Activated T-cell treated with anti-CD3 and anti-CD28 coated beads for 24 hours (primary cell): ENCODE data around the gene CHRNA10.
"Not testable (repeated sequence)": the region's sequence is repeated elsewhere in the genome, so short reads cannot be mapped to it uniquely, and the experiment has no call there.

ENCODE experiments used
- DNase-seq: peaks from one replicate; pipeline ENCODE4 v3.0.0-alpha.2; 2020; ENCODE audit warnings: low read depth

The CHRNA10 gene

DNA sequence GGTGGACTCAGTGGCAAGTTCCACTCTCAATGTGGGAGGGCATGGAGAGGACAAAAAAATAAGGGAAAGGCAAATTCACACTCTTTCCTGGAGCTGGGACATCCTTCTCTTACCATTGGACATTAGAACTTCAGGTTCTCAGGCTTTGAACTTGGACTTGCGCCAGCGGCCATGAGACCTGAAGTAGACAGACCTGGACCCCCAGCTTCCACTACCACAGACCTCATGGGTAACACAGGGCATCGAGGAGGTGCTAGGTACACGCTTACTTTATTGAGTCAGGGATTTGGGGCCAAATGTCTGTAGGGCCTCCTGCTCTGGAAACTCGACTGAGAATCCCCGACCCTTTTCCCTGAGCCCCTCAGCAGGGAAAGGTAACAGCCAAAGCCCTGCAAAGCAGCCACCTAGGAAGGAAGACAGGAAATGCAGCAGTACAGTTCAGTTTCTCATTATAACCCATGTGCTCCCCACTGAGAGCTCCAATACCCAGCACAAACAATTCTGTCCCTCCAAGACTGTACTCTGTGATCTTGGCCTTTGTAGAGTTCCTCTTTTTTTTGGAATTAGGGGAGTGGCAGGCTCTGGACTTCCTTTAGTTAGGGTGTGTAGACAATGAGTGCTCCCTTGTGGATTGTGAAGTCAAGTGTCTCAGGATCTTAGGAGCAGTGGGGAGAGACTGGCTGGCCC lies 5.7 kb downstream of the CHRNA10 start:
- no peak for DNase-seq

DNA sequence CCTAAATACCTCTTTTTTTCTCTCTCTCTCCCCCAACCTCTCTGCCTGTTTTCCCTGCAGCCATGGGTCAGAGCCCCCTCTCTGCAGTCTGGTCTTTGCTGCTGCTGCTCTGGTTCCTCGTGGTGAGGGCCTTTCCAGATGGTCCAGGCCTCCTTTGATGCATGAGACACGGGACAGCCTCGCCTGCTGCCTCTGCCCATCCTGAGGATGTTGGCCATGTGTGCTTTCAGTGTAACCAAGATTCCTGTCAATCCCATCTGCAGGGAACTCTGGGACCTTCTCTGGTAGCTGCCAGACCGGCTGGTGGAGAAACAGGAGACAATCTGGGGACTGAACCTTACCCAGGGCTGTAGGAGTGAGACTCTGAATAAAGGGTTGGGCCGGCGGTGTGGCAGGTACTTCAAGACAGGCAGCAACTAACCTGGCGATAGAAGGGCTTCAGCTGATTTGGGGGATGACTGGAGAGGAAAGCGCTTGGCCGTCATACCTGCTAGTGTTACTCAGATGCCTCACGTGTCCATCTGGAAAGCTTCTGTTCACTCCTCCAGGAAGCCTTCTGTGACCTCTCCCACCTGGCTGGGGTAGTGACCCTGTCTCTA lies 7.1 kb downstream of the CHRNA10 start:
- DNase-seq, result no peak

DNA sequence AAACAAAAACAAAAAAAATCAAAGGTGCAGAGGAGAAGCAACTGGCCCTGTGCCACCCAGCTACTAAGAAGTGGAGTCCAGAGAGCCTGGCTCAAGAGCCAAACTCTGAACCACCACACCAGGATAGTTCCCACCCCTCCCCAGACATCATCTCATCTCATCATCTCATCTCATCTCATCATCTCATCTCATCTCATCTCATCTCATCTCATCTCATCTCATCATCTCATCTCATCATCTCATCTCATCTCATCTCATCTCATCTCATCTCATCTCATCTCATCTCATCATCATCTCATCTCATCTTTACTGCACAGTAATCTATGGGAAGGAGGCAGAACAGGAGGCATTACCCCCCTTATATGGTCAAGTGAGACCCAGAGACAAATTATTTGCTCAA lies 8.3 kb downstream of the CHRNA10 start:
- DNase-seq, result no peak

DNA sequence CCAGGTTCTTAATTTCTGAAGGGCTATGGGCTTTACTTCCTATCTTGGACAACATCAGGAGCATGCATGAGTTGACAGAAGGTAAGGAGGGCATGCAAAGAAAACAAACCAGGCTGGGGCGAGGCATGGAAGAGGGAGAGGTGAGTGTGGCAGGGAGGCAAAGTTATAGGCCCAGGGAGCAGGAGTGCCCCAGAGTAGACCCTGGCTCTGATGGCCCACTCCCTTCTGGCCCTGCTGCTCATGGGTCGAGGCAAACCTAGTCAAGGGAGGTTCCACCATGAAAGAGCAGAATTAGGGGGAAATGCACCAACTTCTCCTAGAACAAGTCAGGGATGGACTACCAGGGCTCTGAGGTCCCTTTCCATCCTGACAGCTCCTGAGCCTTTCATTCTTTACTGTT lies 10.2 kb downstream of the CHRNA10 start:
- DNase-seq, result no peak

DNA sequence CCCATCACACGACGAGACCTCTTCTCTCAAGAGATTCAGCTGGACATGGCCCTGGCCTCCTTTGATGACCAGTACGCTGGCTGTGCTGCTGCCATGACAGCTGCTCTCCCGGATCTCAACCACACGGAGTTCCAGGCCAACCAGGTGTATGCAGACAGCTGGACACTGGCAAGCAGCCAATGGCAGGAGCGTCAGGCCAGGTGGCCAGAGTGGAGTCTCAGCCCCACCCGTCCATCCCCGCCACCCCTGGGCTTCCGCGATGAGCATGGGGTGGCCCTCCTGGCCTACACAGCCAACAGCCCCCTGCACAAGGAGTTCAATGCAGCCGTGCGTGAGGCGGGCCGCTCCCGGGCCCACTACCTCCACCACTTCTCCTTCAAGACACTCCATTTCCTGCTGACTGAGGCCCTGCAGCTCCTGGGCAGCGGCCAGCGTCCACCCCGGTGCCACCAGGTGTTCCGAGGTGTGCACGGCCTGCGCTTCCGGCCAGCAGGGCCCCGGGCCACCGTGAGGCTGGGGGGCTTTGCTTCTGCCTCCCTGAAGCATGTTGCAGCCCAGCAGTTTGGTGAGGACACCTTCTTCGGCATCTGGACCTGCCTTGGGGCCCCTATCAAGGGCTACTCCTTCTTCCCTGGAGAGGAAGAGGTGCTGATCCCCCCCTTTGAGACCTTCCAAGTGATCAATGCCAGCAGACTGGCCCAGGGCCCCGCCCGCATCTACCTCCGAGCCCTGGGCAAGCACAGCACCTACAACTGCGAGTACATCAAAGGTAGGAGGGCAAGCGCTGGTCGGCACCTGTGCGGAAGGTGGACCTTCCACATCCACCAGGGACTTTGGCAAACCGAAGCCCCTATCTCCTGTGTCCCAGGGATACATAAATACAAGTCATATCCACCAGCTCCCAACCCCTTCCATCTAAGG lies 11.3 kb downstream of the CHRNA10 start:
- no peak for DNase-seq

DNA sequence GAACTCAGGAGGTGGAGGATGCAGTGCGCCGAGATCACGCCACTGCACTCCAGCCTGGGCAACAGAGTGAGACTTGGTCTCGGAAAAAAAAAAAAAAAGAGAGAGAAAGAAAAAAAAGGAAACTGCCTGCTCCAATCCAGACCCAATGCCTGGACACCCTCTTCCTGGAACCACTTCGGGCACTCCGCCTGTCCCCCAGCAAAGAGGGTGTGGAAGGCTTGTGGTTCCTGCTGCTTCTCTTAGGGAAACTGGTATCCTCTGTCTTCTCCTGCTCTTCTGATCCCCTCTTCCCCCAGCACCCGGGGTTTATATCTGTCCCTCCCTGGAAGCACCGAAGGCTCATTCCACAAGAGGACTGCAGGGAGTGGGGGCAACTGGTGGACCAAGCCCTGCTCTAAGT lies 12.9 kb downstream of the CHRNA10 start:
- DNase-seq, result no peak

DNA sequence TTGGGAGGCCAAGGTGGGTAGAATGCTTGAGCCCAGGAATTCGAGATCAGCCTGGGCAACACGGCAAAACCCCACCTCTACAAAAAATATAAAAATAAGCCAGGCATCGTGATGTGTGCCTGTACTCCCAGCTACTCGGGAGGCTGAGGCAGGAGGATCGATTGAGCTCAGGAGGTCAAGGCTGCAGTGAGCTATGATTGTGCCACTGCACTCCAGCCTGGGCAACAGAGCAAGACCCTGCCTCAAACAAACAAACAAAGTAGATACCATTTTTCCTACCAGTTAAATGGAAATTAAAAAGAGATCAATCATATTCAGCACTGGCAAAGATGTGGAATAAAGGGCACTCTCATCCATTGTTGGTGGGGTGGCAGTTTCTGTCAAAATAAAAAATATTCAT lies 13.9 kb downstream of the CHRNA10 start:
- not testable (repeated sequence) for DNase-seq

DNA sequence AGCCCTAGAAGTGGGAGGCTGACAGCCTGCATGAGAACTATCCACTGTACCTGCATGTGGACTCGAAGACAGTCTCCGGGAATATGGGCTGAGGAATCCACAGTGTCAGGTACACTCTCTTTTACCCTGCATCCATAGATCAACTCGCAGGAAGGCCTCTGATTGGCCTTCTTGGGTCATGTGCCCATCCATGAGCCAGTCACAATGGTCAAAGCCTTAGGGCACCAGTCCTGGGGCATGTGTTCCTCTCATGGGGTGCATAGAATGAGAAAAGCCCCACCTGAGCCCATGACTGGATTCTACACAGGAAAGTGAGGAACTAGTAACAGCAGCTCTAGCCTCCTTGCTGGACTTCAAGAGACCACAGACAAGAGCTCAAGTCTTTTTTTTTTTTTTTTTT lies 15.6 kb downstream of the CHRNA10 start:
- DNase-seq, result no peak

DNA sequence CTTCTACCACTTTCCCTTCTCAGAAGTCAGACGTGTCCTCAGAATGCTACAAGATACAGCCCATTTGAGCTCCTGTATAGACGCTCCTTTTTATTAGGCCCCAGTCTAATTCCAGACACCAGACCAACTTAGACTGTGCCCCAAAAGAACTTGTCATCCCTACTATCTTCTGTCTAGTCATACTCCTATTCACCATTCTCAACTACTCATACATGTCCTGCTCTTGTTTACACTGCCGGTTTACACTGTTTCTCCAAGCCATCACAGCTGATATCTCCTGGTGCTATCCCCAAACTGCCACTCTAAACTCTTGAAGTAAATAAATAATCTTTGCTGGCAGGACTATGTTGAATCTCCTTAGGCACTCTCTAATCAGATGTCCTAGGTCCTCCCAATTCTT lies 18.7 kb downstream of the CHRNA10 start:
- DNase-seq, result not testable (repeated sequence)

DNA sequence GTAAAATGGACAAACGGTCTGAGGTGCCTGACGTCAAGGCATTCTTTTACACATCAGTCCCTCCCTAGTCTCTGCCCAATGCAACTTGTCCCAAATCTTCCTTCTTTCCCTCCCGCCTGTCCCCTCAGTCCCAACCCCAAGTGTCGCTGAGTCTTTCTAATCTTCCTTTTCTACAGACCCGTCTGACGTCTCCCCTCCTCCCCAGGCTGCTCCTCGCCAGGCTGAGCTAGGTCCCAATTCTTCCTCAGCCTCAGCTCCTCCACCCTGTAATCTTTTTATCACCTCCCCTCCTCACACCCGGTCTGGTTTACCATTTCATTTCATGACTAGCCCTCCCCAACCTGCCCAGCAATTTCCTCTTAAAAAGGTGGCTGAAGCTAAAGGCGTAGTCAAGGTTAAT lies 21.8 kb downstream of the CHRNA10 start:
- DNase-seq, result not testable (repeated sequence)

DNA sequence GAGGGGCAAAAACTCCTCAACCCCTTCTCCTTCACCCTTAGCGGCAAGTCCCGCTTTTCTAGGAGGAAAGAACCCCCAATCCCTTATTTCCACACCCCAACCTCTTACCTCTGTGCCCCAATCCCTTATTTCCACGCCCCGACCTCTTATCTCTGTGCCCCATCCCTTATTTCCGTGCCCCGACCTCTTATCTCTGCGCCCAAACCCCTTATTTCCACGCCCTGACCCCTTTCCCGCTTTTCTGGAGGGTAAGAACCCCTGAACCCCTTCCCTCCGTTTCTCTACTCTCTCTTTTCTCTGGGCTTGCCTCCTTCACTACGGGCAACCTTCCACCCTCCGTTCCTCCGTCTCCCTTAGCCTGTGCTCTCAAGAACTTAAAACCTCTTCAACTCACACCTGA lies 22.3 kb downstream of the CHRNA10 start:
- not testable (repeated sequence) for DNase-seq

DNA sequence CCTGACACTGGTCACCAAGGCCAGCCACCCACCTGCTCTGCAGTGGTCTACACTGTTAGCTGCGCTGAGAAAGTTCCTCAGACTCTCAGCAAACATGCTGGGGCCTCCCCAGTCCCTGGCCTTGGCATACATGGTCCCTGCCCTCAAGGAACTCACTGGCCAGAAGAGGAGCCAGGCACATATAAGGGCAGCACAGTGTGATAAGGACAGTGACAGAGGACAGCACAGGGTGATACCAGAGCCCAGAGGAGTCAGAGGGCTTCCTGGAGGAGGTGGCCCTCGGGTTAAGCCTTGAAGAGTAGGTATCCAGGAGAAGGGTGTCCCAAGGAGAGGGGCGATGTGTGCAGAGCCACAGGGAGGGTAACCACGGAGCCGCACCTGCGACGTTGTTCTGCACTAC lies 25.6 kb downstream of the CHRNA10 start:
- DNase-seq, result no peak

DNA sequence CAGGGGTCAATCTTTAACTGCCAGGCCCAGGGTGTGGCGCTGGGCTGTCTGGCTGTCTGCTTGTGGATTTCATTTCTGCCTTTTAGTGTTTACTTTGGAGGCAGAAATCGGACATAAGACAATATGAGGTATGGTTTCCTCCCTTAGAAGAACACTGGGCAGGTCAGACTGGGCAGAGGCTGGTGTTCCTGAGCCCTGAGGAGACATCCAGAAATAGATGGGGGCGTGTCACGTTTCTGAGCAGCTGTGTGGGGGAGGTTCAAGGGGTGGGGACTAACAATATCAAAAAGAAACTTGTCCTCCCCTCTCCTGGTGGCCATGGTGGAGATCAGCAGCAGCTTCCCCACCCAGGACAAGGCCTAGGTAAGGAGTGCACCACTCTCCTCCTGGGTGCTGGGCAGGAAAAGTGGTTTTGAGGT lies 26.4 kb downstream of the CHRNA10 start, which contains the start of gene ART1:
Gene ART1 (plus strand): TSS at position 312 of the 419 bp plus-strand sequence. CDS start 14,086 bp downstream, outside the sequence.
- no peak for DNase-seq

DNA sequence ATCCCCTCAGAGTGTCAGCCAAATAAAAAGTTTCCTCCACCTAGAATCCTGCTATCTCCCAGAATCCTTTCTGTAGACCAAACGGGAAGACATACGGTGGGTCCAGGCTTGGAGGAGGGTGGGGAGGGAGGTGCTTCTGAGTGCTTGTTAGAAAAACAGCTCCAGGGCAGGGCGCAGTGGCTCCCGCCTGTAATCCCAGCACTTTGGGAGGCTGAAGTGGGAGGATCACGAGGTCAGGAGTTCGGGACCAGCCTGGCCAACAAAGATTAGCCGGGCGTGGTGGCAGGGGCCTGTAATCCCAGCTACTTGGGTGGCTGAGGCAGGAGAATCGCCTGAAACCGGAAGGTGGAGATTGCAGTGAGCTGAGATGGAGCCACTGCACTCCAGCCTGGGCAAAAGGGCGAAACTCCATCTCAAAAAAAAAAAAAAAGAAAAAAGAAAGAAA lies 28.1 kb downstream of the CHRNA10 start:
- not testable (repeated sequence) for DNase-seq

DNA sequence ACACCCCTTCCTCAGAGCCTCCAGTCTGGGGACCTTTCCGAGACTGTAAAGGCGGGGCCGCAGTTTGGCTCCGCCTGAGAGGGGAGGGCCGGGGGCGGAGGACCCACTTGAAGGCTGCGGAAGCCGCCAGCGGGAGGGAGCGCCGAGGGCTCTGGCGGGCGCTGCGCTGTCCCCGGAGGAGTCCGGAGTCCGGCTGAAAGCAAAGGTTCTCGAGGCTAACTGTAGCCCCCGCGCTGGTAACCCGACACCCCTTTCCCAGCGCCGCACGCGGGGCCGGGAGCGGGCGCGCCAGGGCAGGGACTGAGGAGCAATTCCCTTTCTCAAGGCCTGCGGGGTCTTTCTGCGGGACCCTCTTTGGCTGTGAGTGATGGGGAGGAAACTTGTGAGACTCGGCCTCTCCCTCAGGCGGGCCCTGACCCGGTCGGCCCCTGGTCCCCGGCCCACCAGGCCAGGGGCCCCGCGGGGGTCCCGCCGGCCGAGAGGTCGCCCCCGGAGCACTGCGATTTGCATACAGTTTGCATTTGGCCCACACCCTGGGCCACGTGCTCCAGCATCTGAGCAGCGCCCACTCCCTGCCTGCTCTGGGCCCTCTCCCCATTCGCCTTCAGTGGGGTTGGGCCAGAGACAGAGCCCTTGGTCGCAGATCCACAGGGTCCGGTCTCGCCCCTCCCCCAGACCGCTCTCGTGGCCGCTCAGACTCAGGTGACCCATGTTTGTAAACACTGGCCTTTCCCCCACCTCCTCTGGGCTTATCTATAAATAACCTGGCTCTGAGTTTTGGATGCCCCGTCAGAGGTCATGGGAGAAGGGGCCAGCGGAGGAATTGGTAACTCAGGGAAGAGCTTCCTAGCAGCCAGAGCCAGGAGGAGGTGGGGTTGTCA lies 28.9 kb downstream of the CHRNA10 start:
- DNase-seq, result peak; percentile 38

DNA sequence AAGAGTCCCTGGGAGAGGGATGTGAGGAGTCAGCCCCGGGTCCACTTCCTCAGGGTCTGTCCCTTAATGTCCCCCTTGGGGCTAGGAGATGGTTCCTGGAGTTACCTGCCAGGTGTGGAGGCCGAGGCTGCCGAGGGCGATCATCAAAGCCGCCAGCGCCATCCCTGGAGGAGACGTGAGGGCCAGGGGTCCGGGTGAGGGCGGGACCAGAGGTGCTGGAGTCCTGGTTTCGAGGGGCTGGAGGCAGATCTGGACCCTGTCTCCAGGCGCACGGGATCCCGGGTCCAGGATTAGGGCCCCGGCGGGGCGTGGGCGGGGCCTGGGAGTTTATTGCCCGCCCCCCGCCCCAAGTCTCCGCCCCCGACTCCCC lies 29.5 kb downstream of the CHRNA10 start, which contains the start of gene ART5:
Gene ART5 (minus strand): TSS at position 292 of the 370 bp plus-strand sequence. CDS start 130 bp downstream, at position 162.
- DNase-seq, result no peak

DNA sequence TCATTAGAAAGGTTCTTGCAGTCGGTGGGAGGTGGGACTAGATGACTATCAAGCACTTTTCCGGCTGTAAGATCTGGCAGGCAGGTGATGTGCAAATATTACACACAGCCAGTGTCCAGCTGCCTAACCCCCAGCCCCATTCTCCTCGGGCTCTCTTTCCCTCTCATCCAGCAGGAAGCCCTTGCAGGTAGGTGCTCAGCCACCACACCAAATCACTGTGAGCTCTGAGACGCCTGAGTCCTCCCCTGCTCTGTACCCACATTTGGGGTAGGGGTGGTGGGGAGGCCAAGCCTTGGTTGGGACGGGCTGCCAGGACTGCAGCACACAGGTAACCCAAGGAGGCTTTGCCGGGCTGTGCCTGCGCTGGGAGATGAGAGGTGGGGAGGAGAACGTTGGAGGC lies 30.0 kb downstream of the CHRNA10 start:
- no peak for DNase-seq

DNA sequence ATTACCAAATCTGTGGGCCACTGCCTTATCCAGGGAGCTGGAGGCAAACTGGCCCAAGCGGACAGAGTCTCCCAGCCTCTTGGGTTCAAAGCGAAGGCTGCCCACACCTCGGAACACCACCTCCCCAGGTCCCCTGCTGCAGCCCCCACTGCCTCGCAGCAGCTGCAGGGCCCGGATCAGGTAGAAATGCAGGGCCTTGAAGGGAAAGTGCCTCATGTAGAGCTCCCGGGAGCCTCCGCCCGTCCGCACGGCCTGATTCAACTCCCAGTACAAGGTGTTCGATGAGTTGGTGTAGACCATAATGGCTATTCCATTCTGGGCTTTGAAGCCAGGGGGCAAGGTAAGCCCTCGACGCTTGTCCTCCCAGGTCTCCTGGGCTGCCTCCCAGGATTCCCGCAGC lies 31.3 kb downstream of the CHRNA10 start:
- DNase-seq, result no peak

DNA sequence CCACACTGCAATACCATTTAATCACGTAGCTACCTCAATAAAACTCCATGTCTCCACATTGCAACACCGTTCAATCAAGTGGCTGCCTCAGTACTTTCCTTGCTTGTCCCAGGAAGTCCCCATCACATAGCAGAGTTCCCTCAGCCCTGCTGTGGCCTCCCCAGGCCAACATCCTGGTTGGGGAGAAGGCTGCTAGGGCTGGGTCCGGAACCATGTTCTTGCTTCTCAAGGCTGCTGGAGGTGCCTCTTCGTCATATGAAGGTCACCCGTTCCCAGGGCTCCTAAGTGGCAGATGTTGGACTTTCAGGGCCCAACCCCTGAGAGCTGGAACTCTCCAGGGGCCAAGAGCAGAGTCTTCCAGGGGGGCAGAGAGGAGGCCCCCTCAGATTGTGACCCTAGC lies 32.7 kb downstream of the CHRNA10 start:
- no peak for DNase-seq

DNA sequence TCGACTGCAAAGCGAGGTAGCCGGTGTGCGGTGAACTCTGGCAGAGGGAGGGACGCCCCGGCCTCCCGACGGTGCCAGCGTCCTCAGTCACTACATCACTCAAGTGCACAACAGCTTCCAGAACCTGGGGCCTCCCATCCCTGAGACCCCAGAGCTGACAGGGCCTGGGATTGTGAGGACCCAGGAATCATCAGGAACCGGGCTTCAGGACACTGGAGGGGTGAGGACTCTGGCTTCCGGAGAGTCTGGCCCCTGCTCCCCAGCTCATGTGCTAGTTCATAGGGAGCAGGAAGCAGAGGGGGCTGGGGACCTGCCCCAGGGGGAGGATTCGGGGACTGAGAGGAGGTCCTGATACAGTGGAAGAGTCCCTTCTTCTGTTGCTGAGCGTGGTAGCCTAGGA lies 34.0 kb downstream of the CHRNA10 start:
- DNase-seq, result no peak

DNA sequence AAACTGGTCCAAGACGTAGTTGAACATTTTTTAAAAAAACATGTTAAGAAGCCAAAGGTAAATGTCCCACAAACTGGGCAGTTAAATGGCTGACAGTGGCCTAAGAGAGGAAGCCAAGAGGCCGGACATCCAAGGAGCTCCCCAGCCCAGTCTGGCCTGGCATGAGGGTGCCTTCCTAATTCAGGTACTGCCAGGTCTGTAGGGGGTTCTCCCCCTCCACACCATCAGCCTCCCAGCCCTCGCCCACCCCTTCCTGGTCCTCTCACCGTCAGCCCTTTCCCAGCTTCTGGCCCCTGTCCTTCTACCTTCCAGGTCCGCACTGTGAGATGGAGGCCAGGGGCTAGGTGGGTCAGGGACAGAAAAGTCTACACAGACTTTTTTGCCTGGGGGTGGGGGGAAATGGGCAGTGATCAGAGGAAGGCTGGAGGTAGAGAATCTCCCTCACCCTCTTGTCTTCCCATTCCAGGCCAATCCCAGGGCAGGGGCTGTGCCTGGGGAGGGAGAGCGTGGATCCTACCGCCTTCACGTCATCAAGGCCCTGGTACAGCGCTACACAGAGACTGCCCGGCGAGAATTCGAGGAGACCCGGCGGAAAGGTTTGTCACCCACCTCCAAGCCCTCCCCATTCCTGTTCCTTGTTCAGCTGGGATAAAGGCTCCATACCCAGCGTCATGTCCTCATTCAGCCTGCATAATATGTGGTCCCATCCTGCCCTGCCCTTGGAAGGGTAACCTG lies 35.4 kb downstream of the CHRNA10 start:
- DNase-seq, result no peak
